ENCODE data around the gene NAPA.

The NAPA gene

GRCh38 chr19:47506459-47506858 lies 8.4 kb downstream of the NAPA start:
- TF ChIP-seq EZH2phosphoT487 (IDR thresholded peaks at IDR 0.05; ENCODE audit: borderline replicate concordance, low read length) (no peak), CTCF (IDR thresholded peaks at IDR 0.05; ENCODE audit: low read depth, low read length, poor library complexity, severe bottlenecking) (no peak)
- H3K79me2 ChIP-seq (ENCODE audit: control insufficient read depth, low read length): peaks cover 57% of the 10 kb centered on the region
- H3K4me2 ChIP-seq (ENCODE audit: low read length): no peak overlapping the region

GRCh38 chr19:47505506-47505905 lies 9.4 kb downstream of the NAPA start:
- Histone ChIP-seq H3K36me3 (ENCODE audit: control insufficient read depth, low read length) (peaks cover 24% of the 10 kb centered on the region), H4K20me1 (ENCODE audit: control insufficient read depth, insufficient read depth, low read depth, low read length) (no peaks in the 10 kb centered on the region; the same call in 1 of the 2 replicates), H3K4me2 (ENCODE audit: low read length) (no peak overlapping the region), H3K27me3 (ENCODE audit: control insufficient read depth, low read length) (no peaks in the 10 kb centered on the region), H3F3A (ENCODE audit: control insufficient read depth, insufficient read depth) (no peaks in the 10 kb centered on the region), H3K4me3 (ENCODE audit: low read length) (no peak overlapping the region), H3K79me2 (ENCODE audit: control insufficient read depth, low read length) (peaks cover 48% of the 10 kb centered on the region), H3K9me3 (ENCODE audit: control insufficient read depth, insufficient read depth, low read length) (no peaks in the 10 kb centered on the region), H3K4me1 (ENCODE audit: control insufficient read depth, low read length) (no peaks in the 10 kb centered on the region), H3K9me2 (replicated peaks; ENCODE audit: control insufficient read depth, low read length) (no peaks in the 10 kb centered on the region), H3K27ac (ENCODE audit: low read depth, low read length) (no peak overlapping the region)
- TF ChIP-seq CTCF (IDR thresholded peaks at IDR 0.05; ENCODE audit: low read depth, low read length, poor library complexity, severe bottlenecking) (no peak), EZH2phosphoT487 (IDR thresholded peaks at IDR 0.05; ENCODE audit: borderline replicate concordance, low read length) (no peak)

More at GRCh38 chr19:47506459-47506858, 8.4 kb downstream of the NAPA start:
- Histone ChIP-seq H3K36me3 (ENCODE audit: control insufficient read depth, low read length) (peaks cover 24% of the 10 kb centered on the region), H3K9me3 (ENCODE audit: control insufficient read depth, insufficient read depth, low read length) (no peaks in the 10 kb centered on the region), H3K4me3 (ENCODE audit: low read length) (no peak overlapping the region), H3K9me2 (replicated peaks; ENCODE audit: control insufficient read depth, low read length) (no peaks in the 10 kb centered on the region), H4K20me1 (ENCODE audit: control insufficient read depth, insufficient read depth, low read depth, low read length) (no peaks in the 10 kb centered on the region; the same call in 1 of the 2 replicates), H3F3A (ENCODE audit: control insufficient read depth, insufficient read depth) (no peaks in the 10 kb centered on the region), H3K27me3 (ENCODE audit: control insufficient read depth, low read length) (no peaks in the 10 kb centered on the region), H3K4me1 (ENCODE audit: control insufficient read depth, low read length) (no peaks in the 10 kb centered on the region), H3K27ac (ENCODE audit: low read depth, low read length) (no peak overlapping the region)

- no peak for TF ChIP-seq CTCF (IDR thresholded peaks at IDR 0.05; ENCODE audit: low read depth, low read length, poor library complexity, severe bottlenecking)
- no peak for TF ChIP-seq EZH2phosphoT487 (IDR thresholded peaks at IDR 0.05; ENCODE audit: borderline replicate concordance, low read length)
- Histone ChIP-seq H4K20me1 (ENCODE audit: control insufficient read depth, insufficient read depth, low read depth, low read length) (no peaks in the 10 kb centered on the region), H3K27ac (ENCODE audit: low read depth, low read length) (no peak overlapping the region), H3K36me3 (ENCODE audit: control insufficient read depth, low read length) (peaks cover 29% of the 10 kb centered on the region), H3K4me1 (ENCODE audit: control insufficient read depth, low read length) (no peaks in the 10 kb centered on the region), H3K4me3 (ENCODE audit: low read length) (no peak overlapping the region), H3F3A (ENCODE audit: control insufficient read depth, insufficient read depth) (no peaks in the 10 kb centered on the region), H3K9me2 (replicated peaks; ENCODE audit: control insufficient read depth, low read length) (no peaks in the 10 kb centered on the region), H3K9me3 (ENCODE audit: control insufficient read depth, insufficient read depth, low read length) (no peaks in the 10 kb centered on the region), H3K79me2 (ENCODE audit: control insufficient read depth, low read length) (peaks cover 32% of the 10 kb centered on the region), H3K4me2 (ENCODE audit: low read length) (no peak overlapping the region), H3K27me3 (ENCODE audit: control insufficient read depth, low read length) (no peaks in the 10 kb centered on the region)
These were observed 11.1 kb downstream of the NAPA start for GRCh38 chr19:47503826-47504150.

Measured in DOHH2 (cell line).